Muscle of leg (tissue), 11 donors: ENCODE measurements around the gene LKAAEAR1. TPM values are rescaled to one million over a fixed set of nuclear protein-coding genes. Genes with fewer than 3 reads are reported as not detected.
A peak's percentile ranks its signal among the peaks of the same experiment; 100 is the strongest.
"Not testable (repeated sequence)": the region's sequence is repeated elsewhere in the genome, so short reads cannot be mapped to it uniquely, and the experiment has no call there.

Experiments
- DNase-seq: peaks from one replicate; pipeline ENCODE4 v3.0.0; 2013
- H3K27ac ChIP-seq: one replicate; pipeline ENCODE4 v1.5.1; 2013; ENCODE audit warnings: mild to moderate bottlenecking, low read length, control low read depth
- H3K27me3 ChIP-seq: one replicate; pipeline ENCODE4 v1.6.1; 2013; ENCODE audit warnings: low read length; ENCODE audit not compliant: control insufficient read depth, insufficient read depth
- H3K36me3 ChIP-seq: one replicate; pipeline ENCODE4 v1.6.1; 2013; ENCODE audit warnings: low read length; ENCODE audit not compliant: control insufficient read depth, insufficient read depth
- H3K4me1 ChIP-seq: one replicate; pipeline ENCODE4 v1.6.1; 2013; ENCODE audit warnings: low read length; ENCODE audit not compliant: control insufficient read depth, insufficient read depth
- H3K4me3 ChIP-seq: one replicate; pipeline ENCODE4 v1.5.1; 2013; ENCODE audit warnings: low read length, control low read depth
- H3K9me3 ChIP-seq: replicated peaks from 2 replicates; pipeline ENCODE4 v1.6.1; 2013; ENCODE audit warnings: low read depth, low read length; ENCODE audit not compliant: control insufficient read depth
- WGBS: methylation state at CpG from one replicate; pipeline ENCODE4 v1.1.5; 2013; ENCODE audit warnings: missing lambda C conversion rate; ENCODE audit not compliant: insufficient coverage; 5-methylcytosine and 5-hydroxymethylcytosine counted together
- polyA plus RNA-seq, 8 donors: library from polyadenylated mRNA; unstranded; fragments of 120-200 nt; gene quantifications; one replicate each; pipeline versions ENCODE4 v1.2.1 to v1.2.3, GENCODE V29; 2013; ENCODE audit warnings: inconsistent platforms in 1 of 8, low replicate concordance in 1 of 8; ENCODE audit not compliant: insufficient read length in 8 of 8, insufficient read depth in 1 of 8
- total RNA-seq: library from RNA; stranded (reverse); fragments of 120-200 nt; gene quantifications from one replicate; pipeline ENCODE4 v1.2.4, GENCODE V29; 2013

LKAAEAR1 gene
- total and polyA plus RNA-seq, 9 donors: 0.27 to 0.28 (median 0.27) TPM; not detected in 5

GRCh38 chr20:64087226-64087825, 3.1 kb upstream of the LKAAEAR1 start:
- not testable (repeated sequence) for H3K9me3 ChIP-seq, H3K4me3 ChIP-seq, H3K27ac ChIP-seq, H3K36me3 ChIP-seq, DNase-seq
- peaks cover 18% of the 10 kb centered on the region for H3K4me1 ChIP-seq
- no CpG with 5 or more reads among the region's 36 CpGs for WGBS
- peaks cover 51% of the 10 kb centered on the region for H3K27me3 ChIP-seq

GRCh38 chr20:64086801-64087200, 2.6 kb upstream of the LKAAEAR1 start:
- no peaks in the 10 kb centered on the region for H3K36me3 ChIP-seq
- peaks cover 22% of the 10 kb centered on the region for H3K4me1 ChIP-seq
- 82% methylated on average over 3 of the region's 11 CpGs for WGBS
- peaks cover 8% of the 10 kb centered on the region for H3K9me3 ChIP-seq
- H3K27me3 ChIP-seq: peaks cover 54% of the 10 kb centered on the region
- H3K27ac ChIP-seq: no peak overlapping the region
- H3K4me3 ChIP-seq: no peak overlapping the region
- DNase-seq: no peak

GRCh38 chr20:64084685-64085152, 521 bp upstream of the LKAAEAR1 start:
- no peak overlapping the region for H3K4me3 ChIP-seq
- no peaks in the 10 kb centered on the region for H3K36me3 ChIP-seq
- peaks cover 59% of the 10 kb centered on the region for H3K27me3 ChIP-seq
- 4% methylated on average over 23 of the region's 23 CpGs for WGBS
- H3K4me1 ChIP-seq: peaks cover 26% of the 10 kb centered on the region
- no peak overlapping the region for H3K27ac ChIP-seq
- H3K9me3 ChIP-seq: peaks cover 8% of the 10 kb centered on the region
- no peak for DNase-seq

- H3K4me3 ChIP-seq: peak overlapping the region; percentile 26
- peaks cover 8% of the 10 kb centered on the region for H3K9me3 ChIP-seq
- H3K27me3 ChIP-seq: peaks cover 57% of the 10 kb centered on the region
- peak; percentile 83 for DNase-seq
- WGBS: 0% methylated on average over 52 of the region's 52 CpGs
- peaks cover 37% of the 10 kb centered on the region for H3K4me1 ChIP-seq
- H3K36me3 ChIP-seq: no peaks in the 10 kb centered on the region
- no peak overlapping the region for H3K27ac ChIP-seq
Measured at GRCh38 chr20:64083378-64083803, 807 bp downstream of the LKAAEAR1 start.

GRCh38 chr20:64082820-64083377, 1.3 kb downstream of the LKAAEAR1 start:
- peaks cover 54% of the 10 kb centered on the region for H3K27me3 ChIP-seq
- H3K9me3 ChIP-seq: peaks cover 7% of the 10 kb centered on the region
- H3K4me1 ChIP-seq: peaks cover 42% of the 10 kb centered on the region
- no peak for DNase-seq
- no peak overlapping the region for H3K27ac ChIP-seq
- no peaks in the 10 kb centered on the region for H3K36me3 ChIP-seq
- H3K4me3 ChIP-seq: peak overlapping the region; percentile 26
- 6% methylated on average over 7 of the region's 13 CpGs for WGBS

- Histone ChIP-seq H3K4me3 (no peak overlapping the region), H3K27me3 (peaks cover 51% of the 10 kb centered on the region), H3K36me3 (no peaks in the 10 kb centered on the region), H3K27ac (no peak overlapping the region), H3K4me1 (peaks cover 42% of the 10 kb centered on the region), H3K9me3 (peaks cover 3% of the 10 kb centered on the region)
- no peak for DNase-seq
- 10% methylated on average over 10 of the region's 13 CpGs for WGBS
Measured at GRCh38 chr20:64082126-64082731, 2.0 kb downstream of the LKAAEAR1 start.

GRCh38 chr20:64081624-64081964, 2.6 kb downstream of the LKAAEAR1 start:
- DNase-seq: no peak
- WGBS: 83% methylated on average over 6 of the region's 6 CpGs
- Histone ChIP-seq H3K4me3 (no peak overlapping the region), H3K36me3 (no peaks in the 10 kb centered on the region), H3K4me1 (peaks cover 42% of the 10 kb centered on the region), H3K27ac (no peak overlapping the region), H3K27me3 (peaks cover 49% of the 10 kb centered on the region), H3K9me3 (peaks cover under 1% of the 10 kb centered on the region)

GRCh38 chr20:64080813-64081623, 3.2 kb downstream of the LKAAEAR1 start:
- Histone ChIP-seq H3K4me1 (peaks cover 42% of the 10 kb centered on the region), H3K27ac (no peak overlapping the region), H3K36me3 (no peaks in the 10 kb centered on the region), H3K27me3 (peaks cover 44% of the 10 kb centered on the region), H3K4me3 (peak overlapping the region; percentile 40), H3K9me3 (no peaks in the 10 kb centered on the region)
- DNase-seq: no peak
- 58% methylated on average over 10 of the region's 17 CpGs for WGBS

GRCh38 chr20:64080013-64080812, 4.0 kb downstream of the LKAAEAR1 start, which contains the start of gene OPRL1:
OPRL1 (plus strand) TSS chr20:64080082; CDS start chr20:64092721, 12,639 bp downstream.
- 5% methylated on average over 46 of the region's 62 CpGs for WGBS
- Histone ChIP-seq H3K9me3 (no peaks in the 10 kb centered on the region), H3K4me1 (peaks cover 42% of the 10 kb centered on the region), H3K27ac (peak within 1 kb of the TSS; percentile 29), H3K36me3 (no peaks in the 10 kb centered on the region), H3K4me3 (peak within 1 kb of the TSS; percentile 72), H3K27me3 (peaks cover 36% of the 10 kb centered on the region)
- no peak for DNase-seq
